Thyroid gland (tissue), 4 donors: ENCODE results near the gene SLC9A7.

Experiments used
- CTCF ChIP-seq, 6 experiments: fragments of 200-600 bp in 3 of 6; fragments of 450-650 bp in 3 of 6; sonication (generic) in 3 of 6; IDR thresholded peaks; one replicate each; pipeline ENCODE4 v1.5.1; 2016 to 2019; ENCODE audit warnings: antibody characterized with exemption in 6 of 6, mild to moderate bottlenecking in 2 of 6, inconsistent platforms in 1 of 6, moderate library complexity in 1 of 6
- POLR2A ChIP-seq, 2 donors: fragments of 450-650 bp; IDR thresholded peaks; one replicate each; pipeline ENCODE4 v1.6.1; 2017; ENCODE audit warnings: antibody characterized with exemption in 2 of 2, mild to moderate bottlenecking in 2 of 2, moderate library complexity in 1 of 2

GRCh38 chrX:46758163-46758955, 559 bp downstream of the SLC9A7 start:
- TF ChIP-seq CTCF (IDR thresholded peaks at IDR 0.05) (no peak), POLR2A (IDR thresholded peaks at IDR 0.05) (no peak)
